Measurements from ENCODE around the gene GFI1B.

DNA sequence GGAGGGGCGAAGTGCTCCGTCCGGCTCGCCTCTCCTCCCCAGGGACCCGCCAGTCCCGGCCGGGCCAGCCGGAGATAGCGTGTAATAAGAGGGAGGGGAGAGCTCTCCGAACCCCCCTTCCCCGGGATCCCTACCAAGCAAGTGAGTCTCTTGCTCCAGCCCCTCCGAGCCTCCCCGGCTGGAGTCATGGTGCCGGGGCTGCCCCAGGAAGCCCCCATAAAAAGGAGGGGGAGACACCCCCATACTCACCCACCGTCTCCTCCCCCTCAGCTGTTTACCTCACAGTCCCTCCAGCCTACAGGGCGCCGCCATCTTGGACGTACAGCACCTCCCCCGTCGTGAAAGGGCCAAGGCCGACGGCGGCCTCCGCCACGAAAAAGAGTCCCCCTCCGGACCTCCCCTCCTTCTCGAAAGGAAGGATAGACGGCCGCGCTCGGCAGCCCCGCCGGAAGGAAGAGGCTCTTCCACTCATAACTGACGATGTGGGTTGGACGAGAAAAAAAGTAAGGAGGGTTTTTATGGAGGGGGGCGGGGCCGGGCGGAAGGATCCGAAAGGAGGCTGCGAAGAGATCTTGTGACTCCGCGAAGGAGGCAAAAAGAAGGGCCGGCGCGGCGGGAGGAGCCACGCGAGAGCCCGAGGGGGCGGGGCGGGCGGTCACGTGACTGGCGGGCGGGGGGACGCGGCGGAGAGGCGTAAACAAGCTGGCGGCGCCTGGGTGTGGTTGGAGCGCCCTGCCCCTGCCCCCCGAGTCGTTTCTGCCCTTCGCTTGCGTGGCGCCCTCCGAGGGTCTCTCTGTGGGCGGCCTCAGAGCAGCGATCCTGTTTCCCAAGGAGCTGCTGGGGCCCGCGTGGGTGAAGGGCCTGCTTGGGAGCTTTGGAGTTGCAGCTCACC is 34.0 kb upstream of the GFI1B start, which contains the start of gene TSC1:
- TF ChIP-seq, protein P1, sequence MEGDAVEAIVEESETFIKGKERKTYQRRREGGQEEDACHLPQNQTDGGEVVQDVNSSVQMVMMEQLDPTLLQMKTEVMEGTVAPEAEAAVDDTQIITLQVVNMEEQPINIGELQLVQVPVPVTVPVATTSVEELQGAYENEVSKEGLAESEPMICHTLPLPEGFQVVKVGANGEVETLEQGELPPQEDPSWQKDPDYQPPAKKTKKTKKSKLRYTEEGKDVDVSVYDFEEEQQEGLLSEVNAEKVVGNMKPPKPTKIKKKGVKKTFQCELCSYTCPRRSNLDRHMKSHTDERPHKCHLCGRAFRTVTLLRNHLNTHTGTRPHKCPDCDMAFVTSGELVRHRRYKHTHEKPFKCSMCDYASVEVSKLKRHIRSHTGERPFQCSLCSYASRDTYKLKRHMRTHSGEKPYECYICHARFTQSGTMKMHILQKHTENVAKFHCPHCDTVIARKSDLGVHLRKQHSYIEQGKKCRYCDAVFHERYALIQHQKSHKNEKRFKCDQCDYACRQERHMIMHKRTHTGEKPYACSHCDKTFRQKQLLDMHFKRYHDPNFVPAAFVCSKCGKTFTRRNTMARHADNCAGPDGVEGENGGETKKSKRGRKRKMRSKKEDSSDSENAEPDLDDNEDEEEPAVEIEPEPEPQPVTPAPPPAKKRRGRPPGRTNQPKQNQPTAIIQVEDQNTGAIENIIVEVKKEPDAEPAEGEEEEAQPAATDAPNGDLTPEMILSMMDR (IDR thresholded peaks at IDR 0.05 in 4 of 5, conservative IDR thresholded peaks at IDR 0.05 in 1 of 5) = peak in 2 of 5 experiments; percentile 17 to 36
- peak; percentile 36 to 69 for TF ChIP-seq POLR2A (IDR thresholded peaks at IDR 0.05)
